ENCODE measurements around the gene NEGR1.

NEGR1 gene

GRCh38 chr1:71586030-71586429, 696.3 kb downstream of the NEGR1 start:
- no peaks in the 10 kb centered on the region for H3K9me3 Mint-ChIP-seq
- H3K4me1 Mint-ChIP-seq = no peaks in the 10 kb centered on the region
- H3K4me3 Mint-ChIP-seq = no peak overlapping the region
- CTCF ChIA-PET = no interaction called here
- H3K36me3 Mint-ChIP-seq = no peaks in the 10 kb centered on the region
- no peak for DNase-seq
- no peak overlapping the region for H3K27ac Mint-ChIP-seq
- H3K27me3 Mint-ChIP-seq = no peaks in the 10 kb centered on the region

GRCh38 chr1:71583756-71584155, 698.6 kb downstream of the NEGR1 start:
- Mint-ChIP-seq H3K36me3 (no peaks in the 10 kb centered on the region), H3K9me3 (no peaks in the 10 kb centered on the region), H3K27ac (no peak overlapping the region), H3K27me3 (no peaks in the 10 kb centered on the region), H3K4me1 (no peaks in the 10 kb centered on the region), H3K4me3 (no peak overlapping the region)
- CTCF ChIA-PET = no interaction called here
- no peak for DNase-seq

- Mint-ChIP-seq H3K4me3 (no peak overlapping the region), H3K9me3 (no peaks in the 10 kb centered on the region), H3K36me3 (no peaks in the 10 kb centered on the region), H3K27me3 (no peaks in the 10 kb centered on the region), H3K27ac (no peak overlapping the region), H3K4me1 (no peaks in the 10 kb centered on the region)
- DNase-seq = no peak
- CTCF ChIA-PET = no interaction called here
Observed at GRCh38 chr1:71582673-71583072, 699.7 kb downstream of the NEGR1 start.

- Mint-ChIP-seq H3K9me3 (no peaks in the 10 kb centered on the region), H3K36me3 (no peaks in the 10 kb centered on the region), H3K4me3 (no peak overlapping the region), H3K4me1 (no peaks in the 10 kb centered on the region), H3K27ac (no peak overlapping the region), H3K27me3 (no peaks in the 10 kb centered on the region)
- CTCF ChIA-PET = no interaction called here
- no peak for DNase-seq
Observed at GRCh38 chr1:71577451-71578131, 704.7 kb downstream of the NEGR1 start.

GRCh38 chr1:71572038-71572437, 710.3 kb downstream of the NEGR1 start:
- Mint-ChIP-seq H3K36me3 (no peaks in the 10 kb centered on the region), H3K4me3 (no peak overlapping the region), H3K4me1 (no peaks in the 10 kb centered on the region), H3K27me3 (no peaks in the 10 kb centered on the region), H3K27ac (no peak overlapping the region), H3K9me3 (no peaks in the 10 kb centered on the region)
- no peak for DNase-seq
- CTCF ChIA-PET = no interaction called here

- CTCF ChIA-PET = no interaction called here
Observed at GRCh38 chr1:71566413-71566812, 715.9 kb downstream of the NEGR1 start.

GRCh38 chr1:71565831-71566230, 716.5 kb downstream of the NEGR1 start:
- Mint-ChIP-seq H3K4me1 (no peaks in the 10 kb centered on the region), H3K4me3 (no peak overlapping the region), H3K27me3 (no peaks in the 10 kb centered on the region), H3K9me3 (no peaks in the 10 kb centered on the region), H3K36me3 (no peaks in the 10 kb centered on the region), H3K27ac (no peak overlapping the region)
- DNase-seq = no peak
- CTCF ChIA-PET = no interaction called here

More at GRCh38 chr1:71566413-71566812, 715.9 kb downstream of the NEGR1 start:
- no peak overlapping the region for H3K27ac Mint-ChIP-seq
- H3K27me3 Mint-ChIP-seq = no peaks in the 10 kb centered on the region
- H3K4me1 Mint-ChIP-seq = no peaks in the 10 kb centered on the region
- no peaks in the 10 kb centered on the region for H3K9me3 Mint-ChIP-seq
- no peaks in the 10 kb centered on the region for H3K36me3 Mint-ChIP-seq
- no peak overlapping the region for H3K4me3 Mint-ChIP-seq
- DNase-seq = no peak

GRCh38 chr1:71565262-71565661, 717.1 kb downstream of the NEGR1 start:
- H3K9me3 Mint-ChIP-seq = no peaks in the 10 kb centered on the region
- H3K36me3 Mint-ChIP-seq = no peaks in the 10 kb centered on the region
- no peak for DNase-seq
- H3K27me3 Mint-ChIP-seq = no peaks in the 10 kb centered on the region
- H3K4me3 Mint-ChIP-seq = no peak overlapping the region
- CTCF ChIA-PET = no interaction called here
- no peaks in the 10 kb centered on the region for H3K4me1 Mint-ChIP-seq
- no peak overlapping the region for H3K27ac Mint-ChIP-seq

- CTCF ChIA-PET = no interaction called here
- H3K36me3 Mint-ChIP-seq = no peaks in the 10 kb centered on the region
- DNase-seq = no peak
- no peaks in the 10 kb centered on the region for H3K27me3 Mint-ChIP-seq
- no peak overlapping the region for H3K27ac Mint-ChIP-seq
- H3K4me1 Mint-ChIP-seq = no peaks in the 10 kb centered on the region
- no peak overlapping the region for H3K4me3 Mint-ChIP-seq
- no peaks in the 10 kb centered on the region for H3K9me3 Mint-ChIP-seq
Observed at GRCh38 chr1:71562298-71562697, 720.0 kb downstream of the NEGR1 start.

GRCh38 chr1:71561729-71562128, 720.6 kb downstream of the NEGR1 start:
- Mint-ChIP-seq H3K4me3 (no peak overlapping the region), H3K9me3 (no peaks in the 10 kb centered on the region), H3K27me3 (no peaks in the 10 kb centered on the region), H3K36me3 (no peaks in the 10 kb centered on the region), H3K4me1 (no peaks in the 10 kb centered on the region), H3K27ac (no peak overlapping the region)
- DNase-seq = no peak
- CTCF ChIA-PET = no interaction called here

- Mint-ChIP-seq H3K36me3 (no peaks in the 10 kb centered on the region), H3K4me3 (no peak overlapping the region)
- DNase-seq = no peak
Observed at GRCh38 chr1:71561206-71561605, 721.1 kb downstream of the NEGR1 start.

GRCh38 chr1:71559880-71560279, 722.5 kb downstream of the NEGR1 start:
- Mint-ChIP-seq H3K4me3 (no peak overlapping the region), H3K27ac (no peak overlapping the region), H3K27me3 (no peaks in the 10 kb centered on the region), H3K36me3 (no peaks in the 10 kb centered on the region), H3K4me1 (no peaks in the 10 kb centered on the region), H3K9me3 (no peaks in the 10 kb centered on the region)
- DNase-seq = no peak
- CTCF ChIA-PET = interaction anchor here (0.6 kb wide), 1 partner anchor 275 kb away, joined by 3 read pairs; no protein-coding TSS in a partner anchor

More at GRCh38 chr1:71561206-71561605, 721.1 kb downstream of the NEGR1 start:
- Mint-ChIP-seq H3K27ac (no peak overlapping the region), H3K4me1 (no peaks in the 10 kb centered on the region), H3K9me3 (no peaks in the 10 kb centered on the region), H3K27me3 (no peaks in the 10 kb centered on the region)
- CTCF ChIA-PET = no interaction called here

- no peaks in the 10 kb centered on the region for H3K9me3 Mint-ChIP-seq
- H3K27ac Mint-ChIP-seq = no peak overlapping the region
- CTCF ChIA-PET = no interaction called here
- no peaks in the 10 kb centered on the region for H3K4me1 Mint-ChIP-seq
- no peaks in the 10 kb centered on the region for H3K36me3 Mint-ChIP-seq
- H3K27me3 Mint-ChIP-seq = no peaks in the 10 kb centered on the region
- no peak overlapping the region for H3K4me3 Mint-ChIP-seq
- no peak for DNase-seq
Observed at GRCh38 chr1:71557138-71557537, 725.2 kb downstream of the NEGR1 start.

- Mint-ChIP-seq H3K27me3 (no peaks in the 10 kb centered on the region), H3K36me3 (no peaks in the 10 kb centered on the region), H3K4me1 (no peaks in the 10 kb centered on the region), H3K27ac (no peak overlapping the region), H3K9me3 (no peaks in the 10 kb centered on the region), H3K4me3 (no peak overlapping the region)
- DNase-seq = no peak
- CTCF ChIA-PET = no interaction called here
Observed at GRCh38 chr1:71548398-71548890, 733.9 kb downstream of the NEGR1 start.

GRCh38 chr1:71542155-71542554, 740.2 kb downstream of the NEGR1 start:
- Mint-ChIP-seq H3K27ac (no peak overlapping the region), H3K4me1 (no peaks in the 10 kb centered on the region), H3K9me3 (no peaks in the 10 kb centered on the region), H3K27me3 (no peaks in the 10 kb centered on the region), H3K4me3 (no peak overlapping the region), H3K36me3 (no peaks in the 10 kb centered on the region)
- CTCF ChIA-PET = no interaction called here
- DNase-seq = no peak

GRCh38 chr1:71533950-71534349, 748.4 kb downstream of the NEGR1 start:
- Mint-ChIP-seq H3K4me3 (no peak overlapping the region), H3K4me1 (no peaks in the 10 kb centered on the region), H3K9me3 (no peaks in the 10 kb centered on the region), H3K27ac (no peak overlapping the region), H3K27me3 (no peaks in the 10 kb centered on the region), H3K36me3 (no peaks in the 10 kb centered on the region)
- CTCF ChIA-PET = no interaction called here
- DNase-seq = no peak

Measured in activated naive CD4-positive, alpha-beta T cell treated with anti-CD3 and anti-CD28 coated beads, Interleukin-2, amount 10 ng/mL, durations not matched to agents 7 days and 5 days (primary cell).